GM12874 (cell line): ENCODE data around the gene SNAI3.

Experiments
- CTCF ChIP-seq: IDR thresholded peaks from 2 replicates; pipeline ENCODE4 v1.5.1; 2011; ENCODE audit warnings: low read depth, mild to moderate bottlenecking, control low read depth, low read length, moderate library complexity; ENCODE audit not compliant: insufficient read depth

Gene SNAI3

GRCh38 chr16:88657371-88657770 is 28.9 kb downstream of the SNAI3 start:
- no peak for TF ChIP-seq CTCF

GRCh38 chr16:88656291-88656980 is 29.9 kb downstream of the SNAI3 start:
- TF ChIP-seq CTCF = no peak

- no peak for TF ChIP-seq CTCF
Observed at GRCh38 chr16:88655733-88656281, 30.5 kb downstream of the SNAI3 start.

- no peak for TF ChIP-seq CTCF
Observed at GRCh38 chr16:88655053-88655732, 31.1 kb downstream of the SNAI3 start.

- TF ChIP-seq CTCF = no peak
Observed at GRCh38 chr16:88654363-88655052, 31.8 kb downstream of the SNAI3 start.

- no peak for TF ChIP-seq CTCF
Observed at GRCh38 chr16:88653596-88654362, 32.5 kb downstream of the SNAI3 start.
